HG03469 (cell line): ENCODE results near the gene INVS.
"Not testable (repeated sequence)": the region's sequence is repeated elsewhere in the genome, so short reads cannot be mapped to it uniquely, and the experiment has no call there.

Experiments used
- ATAC-seq: cut with Tn5 transposase; IDR thresholded peaks from one replicate; pipeline ENCODE4 v1.9.1; 2021; ENCODE audit warnings: mild to moderate bottlenecking, moderate library complexity, moderate number of reproducible peaks; ENCODE audit not compliant: unreplicated experiment

The INVS gene

DNA sequence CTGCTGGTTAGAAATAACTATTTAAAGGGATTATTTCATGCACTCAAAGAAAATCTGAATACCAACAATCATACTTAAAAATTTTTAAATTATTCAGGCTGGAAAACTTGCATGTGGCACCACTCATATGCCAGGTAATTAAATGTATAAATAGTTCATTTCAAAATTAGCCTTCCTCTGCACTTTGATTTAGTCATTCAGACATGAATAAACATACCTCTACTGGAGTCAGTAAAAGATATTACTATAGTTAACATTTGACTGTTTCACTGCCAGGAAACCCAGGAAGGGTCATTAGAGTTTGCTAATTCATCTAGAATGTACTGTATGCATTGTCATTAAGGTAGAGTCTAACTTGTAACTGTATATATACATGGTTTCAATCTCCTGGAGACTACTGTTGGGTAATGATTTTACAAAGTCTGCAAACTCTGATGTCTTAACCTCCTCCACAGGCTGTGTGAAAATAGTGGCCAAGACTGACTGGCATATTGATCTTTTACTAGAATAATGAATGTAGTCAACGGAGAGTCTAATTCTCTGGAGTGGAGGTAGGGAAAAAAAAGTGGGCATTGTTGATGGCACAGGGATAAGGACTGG lies 210.0 kb downstream of the INVS start:
- ATAC-seq = no peak

DNA sequence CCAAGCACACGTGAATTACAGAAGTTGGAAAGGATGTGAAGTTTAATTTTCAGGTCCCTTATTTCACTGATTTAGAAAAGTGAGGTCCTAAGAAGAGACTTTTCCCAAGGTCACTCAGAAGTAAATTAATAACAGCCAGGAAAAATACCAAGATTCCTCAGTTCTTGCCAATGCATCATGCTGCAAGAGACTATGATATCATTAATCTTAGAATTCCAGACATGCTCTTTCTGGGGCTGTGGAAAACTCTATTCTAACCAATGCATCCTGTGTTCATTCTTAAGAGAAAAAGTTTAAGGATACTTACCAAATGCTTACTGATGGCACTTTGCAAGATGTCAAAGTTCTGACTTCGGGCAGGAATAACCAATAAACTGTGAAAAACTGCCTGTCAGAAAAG lies 210.9 kb downstream of the INVS start:
- no peak for ATAC-seq

DNA sequence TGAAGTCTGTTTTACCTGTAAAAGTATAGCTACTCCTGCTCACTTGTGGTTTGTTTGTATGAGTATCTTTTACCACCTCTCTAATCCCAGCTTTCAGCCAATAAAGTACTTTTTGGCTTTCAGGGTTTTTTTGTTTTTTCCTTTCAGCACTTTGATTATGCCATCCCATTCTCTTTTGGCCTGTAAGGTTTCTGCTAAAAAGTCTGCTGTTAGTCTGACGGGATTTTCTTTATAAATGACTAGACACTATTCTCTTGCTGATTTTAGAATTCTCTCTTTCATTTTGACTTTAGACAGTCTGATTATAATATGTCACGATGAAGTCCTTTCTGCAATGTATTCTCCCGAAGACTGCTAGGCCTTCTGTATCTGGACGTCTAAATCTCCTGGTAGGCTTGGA lies 216.5 kb downstream of the INVS start:
- ATAC-seq = no peak

DNA sequence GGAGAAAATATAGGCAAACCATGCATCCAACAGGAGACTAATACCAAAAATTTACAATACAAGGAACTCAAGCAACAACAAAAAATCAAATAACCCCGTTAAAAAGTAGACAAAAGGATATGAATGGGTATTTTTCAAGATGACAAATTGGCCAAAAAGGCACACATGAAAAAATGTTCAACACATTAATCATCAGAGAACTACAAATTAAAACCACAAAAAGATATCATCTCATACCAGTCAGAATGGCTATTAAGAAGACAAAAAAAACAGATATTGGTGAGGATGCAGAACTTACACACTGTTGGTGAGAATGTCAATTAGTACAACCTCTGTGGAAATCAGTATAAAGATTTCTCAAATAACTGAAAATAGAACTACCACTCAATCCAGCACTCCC lies 218.7 kb downstream of the INVS start:
- ATAC-seq = no peak

DNA sequence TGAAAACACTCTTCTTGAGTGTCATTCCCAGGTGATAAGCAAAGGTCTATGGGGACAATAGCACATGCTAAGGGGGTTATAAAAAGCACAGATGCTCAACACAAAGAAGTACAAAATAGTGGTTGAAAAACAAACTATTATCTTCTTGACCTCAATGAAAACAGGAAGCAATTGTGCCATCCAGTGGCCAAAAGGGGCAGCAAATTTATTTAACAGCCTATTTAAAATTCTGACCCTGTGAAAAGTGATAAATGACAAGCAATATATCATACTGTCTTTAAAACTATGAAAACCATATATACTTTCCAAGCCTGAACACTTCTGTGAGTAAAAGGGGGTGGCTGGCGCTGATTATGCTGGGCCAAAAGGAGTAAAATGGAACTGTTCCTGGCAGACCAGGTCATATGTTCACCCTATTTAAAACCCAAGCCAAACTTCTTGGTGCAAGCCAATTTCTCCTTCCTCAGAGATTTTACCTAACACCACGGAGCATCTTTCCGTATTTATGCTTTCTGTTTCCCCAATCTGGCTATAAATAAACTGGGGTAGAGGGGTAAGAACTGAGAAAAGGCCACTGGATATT lies 224.0 kb downstream of the INVS start:
- ATAC-seq = no peak

GRCh38 chr9:100324594-100325200 lies 225.7 kb downstream of the INVS start:
- no peak for ATAC-seq

DNA sequence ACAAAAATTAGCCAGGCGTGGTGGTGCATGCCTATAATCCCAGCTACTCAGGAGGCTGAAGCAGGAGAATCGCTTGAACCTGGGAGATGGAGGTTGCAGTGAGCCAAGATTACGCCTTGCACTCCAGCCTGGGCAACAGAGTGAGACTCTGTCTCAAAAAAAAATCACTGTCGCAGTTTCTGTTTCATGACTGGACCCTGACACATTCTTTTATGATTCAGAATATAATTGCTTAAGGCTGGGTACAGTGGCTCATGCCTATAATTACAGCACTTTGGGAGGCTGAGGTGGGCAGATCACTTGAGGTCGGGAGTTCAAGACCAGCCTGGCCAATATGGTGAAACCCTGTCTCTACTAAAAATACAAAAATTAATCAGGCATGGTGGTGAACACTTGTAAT lies 239.7 kb downstream of the INVS start:
- ATAC-seq = not testable (repeated sequence)

DNA sequence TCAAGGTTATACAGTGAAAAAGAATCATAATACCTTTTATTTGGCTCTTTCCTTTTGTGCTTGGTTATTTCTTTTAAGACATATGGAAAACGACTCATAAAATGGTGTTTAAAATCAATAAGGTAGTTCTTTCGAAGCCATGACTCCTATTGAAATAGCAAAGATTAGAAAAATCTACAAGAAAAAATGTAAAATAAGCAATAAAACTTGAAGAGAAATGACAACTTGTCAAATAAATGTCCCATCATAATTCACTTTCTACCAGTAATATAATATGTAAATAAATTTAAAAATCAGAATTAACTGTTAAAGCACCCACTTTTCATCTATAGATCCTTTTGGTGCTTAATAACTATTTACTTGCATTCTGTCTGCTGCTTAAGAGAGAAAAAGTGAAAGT lies 241.2 kb downstream of the INVS start:
- ATAC-seq = no peak

DNA sequence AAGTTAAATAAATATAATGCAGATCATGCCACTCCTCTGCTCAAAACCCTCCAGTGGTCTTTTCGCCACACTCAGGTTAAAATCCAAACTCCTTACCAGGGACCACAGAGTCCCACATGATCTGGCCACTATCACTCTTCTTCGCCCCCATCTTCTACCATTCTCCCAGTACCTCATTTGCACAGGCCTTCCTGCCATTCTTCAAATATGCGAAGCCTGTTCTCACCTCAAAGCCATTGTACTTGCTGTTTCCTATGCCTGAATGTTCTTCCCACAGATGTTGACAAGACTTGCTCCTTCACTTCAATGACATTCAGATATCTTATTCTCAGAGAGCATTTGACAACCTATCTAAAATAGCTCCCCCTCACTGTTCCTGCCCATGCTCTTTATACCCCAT lies 242.8 kb downstream of the INVS start:
- ATAC-seq = no peak

- no peak for ATAC-seq
Observed at GRCh38 chr9:100346836-100347235, 247.8 kb downstream of the INVS start.

- no peak for ATAC-seq
Observed at GRCh38 chr9:100350188-100350587, 251.1 kb downstream of the INVS start.
